ENCODE measurements around the gene PIP4P1. TPM values are rescaled to one million over a fixed set of nuclear protein-coding genes. Genes with fewer than 3 reads are reported as not detected.
A peak's percentile ranks its signal among the peaks of the same experiment; 100 is the strongest.

Gene PIP4P1
- total and polyA plus RNA-seq, 2 of the 13 experiments (the other 11 are each of a cell fraction or from before 2014, with no cell fraction given) = 33.4 to 47.0 TPM

- peak; percentile 67; the same call in 1 of the 2 replicates for TF ChIP-seq DMAP1 (CRISPR knock-in tag; IDR thresholded peaks at IDR 0.05)
- TF ChIP-seq CC2D1A (CRISPR knock-in tag; IDR thresholded peaks at IDR 0.05) = peak; percentile 95; the same call in 1 of the 2 replicates
- TF ChIP-seq MED1 (CRISPR knock-in tag; IDR thresholded peaks at IDR 0.05) = peak; percentile 48
- no peak for TF ChIP-seq ZNF367 (CRISPR knock-in tag; IDR thresholded peaks at IDR 0.05; ENCODE audit: borderline replicate concordance)
- no peak for TF ChIP-seq POLR2AphosphoS2 (IDR thresholded peaks at IDR 0.05; ENCODE audit: low read depth, low read length)
- no peak for TF ChIP-seq RARG (CRISPR knock-in tag; IDR thresholded peaks at IDR 0.05; ENCODE audit: low read depth)
- 0 out of 2 replicates have a peak, but pooled peaks have one; percentile 42 for TF ChIP-seq ZC3H13 (CRISPR knock-in tag; IDR thresholded peaks at IDR 0.05)
- TF ChIP-seq ZNF614 (CRISPR knock-in tag; IDR thresholded peaks at IDR 0.05; ENCODE audit: borderline replicate concordance) = peak; percentile 39; the same call in 1 of the 2 replicates
- no peak for TF ChIP-seq THYN1 (CRISPR knock-in tag; IDR thresholded peaks at IDR 0.05; ENCODE audit: borderline replicate concordance, low read depth)
- 0 out of 2 replicates have a peak, but pooled peaks have one; percentile 44 for TF ChIP-seq E2F2 (CRISPR knock-in tag; IDR thresholded peaks at IDR 0.05; ENCODE audit: borderline replicate concordance)
- TF ChIP-seq ISL2 (CRISPR knock-in tag; IDR thresholded peaks at IDR 0.05) = no peak; the same call in 1 of the 2 replicates
- peak; percentile 85 for TF ChIP-seq ZNF574 (CRISPR knock-in tag; IDR thresholded peaks at IDR 0.05)
- no peak for TF ChIP-seq MBNL3 (CRISPR knock-in tag; conservative IDR thresholded peaks at IDR 0.05)
- no peak for TF ChIP-seq PAX8 (CRISPR knock-in tag; IDR thresholded peaks at IDR 0.05; ENCODE audit: borderline replicate concordance)
- TF ChIP-seq GZF1 (CRISPR knock-in tag; IDR thresholded peaks at IDR 0.05) = peak; percentile 85; the same call in 1 of the 2 replicates
- no peak for TF ChIP-seq KLF9 (CRISPR knock-in tag; IDR thresholded peaks at IDR 0.05; ENCODE audit: low read depth)
- peak; percentile 62 for TF ChIP-seq AGO2 (optimal IDR thresholded peaks at IDR 0.05; ENCODE audit: low read depth, low read length)
- TF ChIP-seq NFIC (IDR thresholded peaks at IDR 0.05; ENCODE audit: low read length) = no peak
- no peak; the same call in 1 of the 2 replicates for TF ChIP-seq ZNF251 (CRISPR knock-in tag; IDR thresholded peaks at IDR 0.05)
- peak; percentile 84; the same call in 1 of the 2 replicates for TF ChIP-seq SALL2 (CRISPR knock-in tag; IDR thresholded peaks at IDR 0.05)
- TF ChIP-seq ZNF770 (CRISPR knock-in tag; IDR thresholded peaks at IDR 0.05) = no peak
- peak; percentile 59; the same call in 1 of the 2 replicates for TF ChIP-seq BCL3 (CRISPR knock-in tag; IDR thresholded peaks at IDR 0.05)
- TF ChIP-seq ZNF17 (CRISPR knock-in tag; IDR thresholded peaks at IDR 0.05) = no peak
- TF ChIP-seq HDAC1 (CRISPR knock-in tag; IDR thresholded peaks at IDR 0.05) = peak; percentile 87
Measured at GRCh38 chr14:20469242-20469889, 8.1 kb upstream of the PIP4P1 start, which contains the start of gene PNP (continued).
